RKO (cell line): ENCODE data around the gene DHRS11.

ENCODE experiments used
- DNase-seq: peaks from one replicate; pipeline ENCODE4 v3.0.0-alpha.2; 2016; ENCODE audit warnings: low spot score

Gene DHRS11

GRCh38 chr17:36614081-36614480, 22.4 kb downstream of the DHRS11 start:
- no peak for DNase-seq

DNA sequence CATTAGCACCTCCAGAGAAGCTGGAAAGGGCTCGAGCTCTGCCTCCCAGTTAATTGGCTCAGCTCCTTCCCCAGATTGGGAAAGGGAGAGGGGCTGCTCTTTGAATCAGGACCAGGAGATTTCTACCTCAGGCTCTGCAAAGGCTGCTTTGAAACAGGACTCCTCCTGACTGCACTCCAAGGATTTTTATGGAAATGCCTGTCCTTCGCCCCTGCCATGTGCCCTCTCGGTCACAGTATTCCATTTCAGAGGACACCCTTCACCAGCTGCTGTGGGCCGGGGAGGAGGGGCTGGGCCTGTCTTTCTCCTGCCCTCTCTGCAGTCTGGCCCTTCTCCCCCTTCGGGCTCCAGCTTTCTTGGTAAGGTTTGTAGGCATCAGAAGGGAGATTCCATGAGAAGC, 23.3 kb downstream of the DHRS11 start:
- no peak for DNase-seq

DNA sequence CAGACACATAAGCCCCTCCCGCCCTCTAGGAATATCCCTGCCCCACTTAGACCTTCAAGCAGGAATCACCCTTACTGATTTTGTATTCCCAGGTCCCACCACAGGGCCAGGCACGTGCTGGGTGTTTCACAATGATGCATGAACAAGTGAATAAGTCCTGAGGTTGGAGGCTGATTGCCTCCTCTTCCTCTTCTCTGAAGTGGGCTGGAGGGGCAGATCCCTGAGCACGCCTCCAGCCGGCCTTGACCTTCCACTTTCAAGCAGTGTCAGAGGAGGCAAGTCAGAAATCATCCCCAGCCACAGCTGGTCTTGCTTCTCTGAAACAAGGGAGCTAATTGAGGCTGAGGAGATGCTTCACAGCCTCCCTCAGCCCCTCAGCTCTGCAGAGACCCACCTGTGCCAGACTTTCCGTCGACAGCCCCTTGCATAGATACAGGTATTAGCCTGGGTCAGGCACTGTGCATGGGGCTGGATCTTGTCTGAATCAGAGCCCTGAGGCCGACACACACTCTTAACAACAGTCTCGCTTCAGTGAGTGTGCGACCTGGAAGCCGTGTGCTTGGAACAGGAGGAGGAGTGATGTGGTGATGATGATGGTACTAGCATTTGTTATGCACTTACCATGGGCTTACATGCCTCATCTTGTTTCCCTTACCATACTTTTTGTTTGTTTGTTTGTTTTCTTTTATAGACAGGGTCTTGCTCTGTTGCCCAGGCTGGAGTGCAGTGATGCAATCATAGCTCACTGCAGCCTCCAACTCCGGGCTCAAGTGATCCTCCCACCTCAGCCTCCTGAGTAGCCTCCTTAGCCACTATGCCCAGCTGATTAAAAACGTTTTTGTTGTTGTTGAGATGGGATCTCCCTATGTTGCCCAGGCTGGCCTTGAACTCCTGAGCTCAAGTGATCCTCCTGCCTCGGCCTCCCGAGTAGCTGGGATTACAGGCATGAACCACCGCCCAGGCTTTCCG, 24.7 kb downstream of the DHRS11 start:
- DNase-seq, result no peak

GRCh38 chr17:36617773-36618172, 26.1 kb downstream of the DHRS11 start:
- DNase-seq, result no peak

GRCh38 chr17:36623281-36623680, 31.6 kb downstream of the DHRS11 start:
- DNase-seq, result no peak

DNA sequence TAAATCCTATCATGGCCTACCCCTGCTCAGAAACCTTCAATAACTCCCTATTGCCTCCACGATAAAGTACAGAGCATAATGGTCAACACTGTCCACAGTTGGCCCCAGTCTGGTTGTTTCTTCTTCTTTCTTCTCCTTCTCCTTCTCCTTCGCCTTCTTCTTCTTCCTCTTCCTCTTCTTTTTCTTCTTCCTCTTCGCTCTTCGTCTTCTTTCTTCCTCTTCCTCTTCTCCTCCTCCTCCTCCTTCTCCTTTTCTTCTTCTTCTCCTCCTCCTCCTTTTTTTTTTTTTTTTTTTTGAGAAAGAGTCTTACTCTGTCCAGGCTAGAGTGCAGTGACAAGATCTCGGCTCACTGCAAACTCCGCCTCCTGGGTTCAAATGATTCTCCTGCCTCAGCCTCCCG, 33.5 kb downstream of the DHRS11 start:
- no peak for DNase-seq

GRCh38 chr17:36627101-36627500, 35.4 kb downstream of the DHRS11 start:
- DNase-seq, result no peak

DNA sequence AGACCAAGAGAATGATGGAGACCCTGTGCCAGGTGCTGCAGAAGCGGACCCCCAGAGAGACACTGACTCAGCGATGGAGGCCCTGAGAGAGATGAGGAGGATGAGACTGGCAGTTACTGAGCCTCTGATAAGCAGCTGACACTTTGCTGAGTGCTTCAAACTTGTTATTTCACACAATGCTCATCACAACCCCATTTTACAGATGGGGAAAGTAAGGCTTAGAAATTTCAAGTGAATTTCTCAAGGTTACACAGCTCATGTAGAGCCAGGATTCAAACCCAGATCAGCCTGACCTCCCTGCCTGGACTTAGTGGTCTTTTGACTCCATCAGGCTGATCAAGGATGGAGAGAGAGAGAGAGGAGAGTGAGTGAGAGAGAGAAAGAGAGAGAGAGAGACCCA, 36.9 kb downstream of the DHRS11 start:
- no peak for DNase-seq

DNA sequence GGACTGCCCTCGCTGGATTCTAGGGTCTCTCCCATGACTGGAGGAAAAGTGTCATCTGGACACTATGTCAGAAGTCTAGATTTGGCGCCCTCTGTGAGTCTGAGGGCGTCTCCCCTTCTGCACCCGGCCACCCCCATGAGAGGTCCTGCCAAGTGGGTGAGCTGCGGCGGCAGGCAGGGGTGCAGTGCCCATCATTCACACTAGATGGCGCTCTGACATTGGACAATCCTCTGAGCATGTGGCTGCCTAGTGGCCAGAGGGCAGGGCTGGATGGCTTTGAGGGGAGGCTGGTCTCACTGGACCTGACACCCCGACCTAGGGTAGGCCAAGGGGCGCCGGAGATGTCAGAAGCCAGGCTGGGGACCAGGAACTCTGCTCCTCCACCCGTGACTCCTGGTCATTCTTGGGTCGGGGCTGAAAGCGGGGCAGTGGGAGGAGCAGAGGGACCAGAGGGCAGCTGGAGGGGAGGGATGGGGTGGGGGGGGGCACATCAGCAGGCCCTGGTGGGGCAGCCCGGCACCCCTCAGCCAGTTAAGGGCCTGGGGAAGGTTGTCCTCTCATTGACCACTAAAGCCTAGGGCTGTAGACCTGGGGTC, 37.7 kb downstream of the DHRS11 start:
- DNase-seq, result peak; percentile 74

- no peak for DNase-seq
Measured at GRCh38 chr17:36629970-36630502, 38.4 kb downstream of the DHRS11 start.

GRCh38 chr17:36631022-36631421, 39.3 kb downstream of the DHRS11 start:
- no peak for DNase-seq

DNA sequence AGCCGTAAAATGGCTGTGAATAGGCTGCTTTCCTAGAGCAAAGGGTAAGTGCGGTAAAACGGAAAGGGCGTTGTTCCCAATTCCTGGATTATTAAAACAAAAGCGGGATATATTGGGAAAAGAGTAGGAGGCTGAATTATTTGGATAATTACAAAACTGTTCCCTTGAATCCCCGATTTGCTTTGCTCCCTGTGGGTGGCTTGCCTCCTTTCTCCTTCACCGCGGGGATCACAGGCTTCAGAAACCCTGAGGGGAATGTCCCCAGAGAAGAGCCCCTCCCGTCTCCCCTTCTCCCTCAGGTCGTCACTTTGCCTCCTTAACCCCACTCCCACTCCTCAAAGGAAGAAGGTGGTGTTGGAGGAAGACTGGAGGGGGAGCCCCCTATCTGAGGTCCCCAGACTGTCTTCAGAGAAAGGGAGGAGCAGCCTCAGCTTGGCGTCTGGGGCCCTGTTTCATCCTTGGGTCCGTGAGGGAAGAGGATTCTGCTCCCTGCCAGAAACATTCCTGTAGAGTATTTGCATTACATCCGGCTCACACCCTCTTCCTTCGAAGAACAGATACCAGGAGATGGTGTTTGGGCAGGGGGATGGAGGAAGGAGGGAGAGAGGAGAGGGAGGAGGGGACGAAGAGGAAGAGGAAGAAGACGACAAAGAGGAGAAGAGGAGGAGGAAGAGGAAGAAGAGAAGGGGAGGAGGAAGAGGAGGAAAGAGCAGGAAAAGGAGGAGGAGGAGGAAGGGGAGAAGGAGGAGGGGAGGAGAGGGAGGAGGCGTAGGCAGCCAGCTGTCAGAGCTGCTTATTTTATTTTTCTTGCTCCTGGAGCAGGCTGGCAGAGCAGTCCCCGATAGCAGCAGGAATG, 41.5 kb downstream of the DHRS11 start:
- DNase-seq, result no peak

GRCh38 chr17:36640346-36640745, 48.7 kb downstream of the DHRS11 start:
- no peak for DNase-seq

GRCh38 chr17:36640836-36641235, 49.2 kb downstream of the DHRS11 start:
- DNase-seq, result no peak

GRCh38 chr17:36641331-36641876, 49.7 kb downstream of the DHRS11 start:
- DNase-seq, result no peak

GRCh38 chr17:36641877-36642845, 50.5 kb downstream of the DHRS11 start:
- DNase-seq, result no peak

- DNase-seq, result no peak
Measured at GRCh38 chr17:36643086-36643685, 51.5 kb downstream of the DHRS11 start.

- DNase-seq, result no peak
Measured at GRCh38 chr17:36645422-36645821, 53.7 kb downstream of the DHRS11 start.

DNA sequence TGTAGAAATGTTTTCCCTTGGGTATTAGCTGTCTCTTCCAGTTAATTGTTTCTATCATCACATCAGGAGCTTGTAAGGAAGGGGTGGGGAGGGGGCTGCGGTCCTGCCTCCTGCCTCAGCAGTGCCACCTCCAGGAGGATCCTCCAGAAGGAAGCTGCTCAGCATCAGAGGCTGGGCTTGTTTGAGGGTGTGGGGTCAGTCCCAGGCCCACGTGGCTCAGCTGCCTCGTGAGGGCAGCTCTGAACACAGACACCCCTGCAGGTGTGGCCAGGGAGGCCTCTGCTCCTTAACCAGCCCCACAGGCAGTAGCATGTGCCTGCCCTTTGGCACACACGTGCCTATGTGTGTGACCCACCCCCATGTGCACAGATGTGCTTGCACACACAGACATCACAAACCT, 56.0 kb downstream of the DHRS11 start:
- DNase-seq, result no peak

DNA sequence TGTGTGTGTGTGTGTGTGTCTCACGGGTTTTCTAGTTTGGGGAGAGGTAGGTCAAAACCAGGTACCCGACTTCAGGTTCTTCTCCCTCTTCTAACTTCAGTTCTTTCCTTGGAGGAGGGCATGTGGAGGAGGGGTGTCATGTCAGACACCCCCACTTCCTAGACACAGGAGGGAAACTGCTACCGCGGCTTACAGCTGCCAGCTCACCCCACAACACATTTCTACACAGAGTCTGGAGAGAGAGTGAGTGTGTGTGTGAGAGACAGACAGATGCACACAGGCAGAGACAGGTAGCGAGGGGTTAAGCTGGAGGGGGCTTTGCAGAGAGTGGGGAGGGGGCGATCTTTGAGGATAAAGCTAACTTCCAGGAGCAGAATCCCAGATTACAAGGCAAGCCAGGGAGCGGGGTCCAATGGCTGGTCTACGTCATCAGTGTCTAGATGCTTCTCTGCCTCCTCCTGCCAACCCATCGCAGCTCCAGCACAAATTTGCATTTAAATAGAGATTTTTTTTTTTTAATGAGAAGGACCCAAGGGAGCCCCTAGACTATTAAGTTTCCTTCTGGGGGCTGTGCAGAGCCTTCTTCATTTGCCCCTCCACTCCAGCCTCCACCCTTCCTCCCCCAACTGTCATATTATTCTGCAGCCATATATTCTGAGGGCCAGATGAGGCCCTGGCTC, 58.6 kb downstream of the DHRS11 start:
- no peak for DNase-seq
